ENCODE data around the gene SYNE3. TPM values are rescaled to one million over a fixed set of nuclear protein-coding genes. Genes with fewer than 3 reads are reported as not detected.

SYNE3 gene
- total and polyA plus RNA-seq, 4 donors: 0.47 to 9.0 (median 4.7) TPM

GRCh38 chr14:95471476-95471875 lies 45.0 kb downstream of the SYNE3 start (continued):
- TF ChIP-seq REST (IDR thresholded peaks at IDR 0.05): no peak
- TF ChIP-seq FOXA1 (IDR thresholded peaks at IDR 0.05): no peak
- TF ChIP-seq MAX (IDR thresholded peaks at IDR 0.05): no peak
- no peak for TF ChIP-seq HNF4G (IDR thresholded peaks at IDR 0.05)
- no peak for TF ChIP-seq JUND (IDR thresholded peaks at IDR 0.05)
- no peak for TF ChIP-seq YY1 (IDR thresholded peaks at IDR 0.05)

- DNase-seq (ENCODE audit: low spot score): no peak
- 90% methylated on average over 2 of the region's 2 CpGs for WGBS
- H3K27me3 ChIP-seq (ENCODE audit: control insufficient read depth in 4 of 4, insufficient read depth in 4 of 4, low read length in 3 of 4): no peaks in the 10 kb centered on the region
- H3K27ac ChIP-seq (ENCODE audit: low read depth in 1 of 2, low read length in 2 of 2): no peak overlapping the region
- peaks cover 0 to 57% (median 20%) of the 10 kb centered on the region in 4 donors for H3K36me3 ChIP-seq (ENCODE audit: control insufficient read depth in 4 of 4, insufficient read depth in 3 of 4, low read depth in 1 of 4, low read length in 3 of 4)
- H3K9me3 ChIP-seq (ENCODE audit: control insufficient read depth in 4 of 4, low read length in 3 of 4): no peaks in the 10 kb centered on the region
- no peaks in the 10 kb centered on the region for H3K4me1 ChIP-seq (ENCODE audit: control insufficient read depth in 4 of 4, insufficient read depth in 4 of 4, low read length in 3 of 4)
- no peak overlapping the region for H3K4me3 ChIP-seq (ENCODE audit: low read depth in 1 of 3, low read length in 3 of 3)
- TF ChIP-seq JUND (IDR thresholded peaks at IDR 0.05) (no peak), EGR1 (IDR thresholded peaks at IDR 0.05; ENCODE audit: low read depth in 2 of 2) (no peak), GABPA (IDR thresholded peaks at IDR 0.05 in 1 of 2, conservative IDR thresholded peaks at IDR 0.05 in 1 of 2) (no peak), REST (IDR thresholded peaks at IDR 0.05) (no peak), MAX (IDR thresholded peaks at IDR 0.05) (no peak), ZBTB33 (IDR thresholded peaks at IDR 0.05) (no peak), ATF3 (IDR thresholded peaks at IDR 0.05) (no peak), RXRA (IDR thresholded peaks at IDR 0.05) (no peak), CTCF (IDR thresholded peaks at IDR 0.05; ENCODE audit: low read depth, low read length, missing input control) (no peak), TAF1 (conservative IDR thresholded peaks at IDR 0.05) (no peak), RAD21 (IDR thresholded peaks at IDR 0.05) (no peak), SP1 (IDR thresholded peaks at IDR 0.05) (no peak), FOXA1 (IDR thresholded peaks at IDR 0.05) (no peak)
- no peak overlapping the region for H3K9ac ChIP-seq (ENCODE audit: low read depth in 1 of 2, low read length in 2 of 2)
These were observed 45.4 kb downstream of the SYNE3 start for GRCh38 chr14:95471016-95471415.

All from liver (tissue), 9 donors.